Progenitor cell of endocrine pancreas (in vitro differentiated cells): ENCODE measurements around the gene RNF152. TPM values are rescaled to one million over a fixed set of nuclear protein-coding genes. Genes with fewer than 3 reads are reported as not detected.
A peak's percentile ranks its signal among the peaks of the same experiment; 100 is the strongest.

Experiments
- DNase-seq: peaks from one replicate; pipeline ENCODE4 v3.0.0; 2021; ENCODE audit warnings: low spot score; ENCODE audit not compliant: unreplicated experiment
- H3K27ac Mint-ChIP-seq: 2 replicates; pipeline ENCODE4 v1.8.0; 2021; ENCODE audit warnings: mild to moderate bottlenecking, moderate library complexity, mixed read lengths
- H3K27me3 Mint-ChIP-seq: 2 replicates; pipeline ENCODE4 v1.8.0; 2021; ENCODE audit warnings: mixed read lengths
- H3K36me3 Mint-ChIP-seq: 2 replicates; pipeline ENCODE4 v1.8.0; 2022; ENCODE audit warnings: mixed read lengths; ENCODE audit not compliant: insufficient read depth
- H3K4me1 Mint-ChIP-seq: 2 replicates; pipeline ENCODE4 v1.8.0; 2021; ENCODE audit warnings: low read depth, mixed read lengths
- H3K4me3 Mint-ChIP-seq: 2 replicates; pipeline ENCODE4 v1.8.0; 2021; ENCODE audit warnings: low read depth, mild to moderate bottlenecking, moderate library complexity, mixed read lengths
- H3K9me3 Mint-ChIP-seq: 2 replicates; pipeline ENCODE4 v1.8.0; 2021; ENCODE audit warnings: low read depth, mixed read lengths
- total RNA-seq: library from RNA; stranded (reverse); gene quantifications from 2 replicates; pipeline ENCODE4 v1.2.1, GENCODE V29; 2021
- TF ChIP-seq, protein P1 (sequence below): fragments of 200-600 bp; sonication (generic); IDR thresholded peaks from one replicate; pipeline ENCODE4 v1.5.0; 2021; ENCODE audit warnings: antibody characterized with exemption, mild to moderate bottlenecking; ENCODE audit not compliant: unreplicated experiment

Gene RNF152
- total RNA-seq, 1 donor from 2014 or later = 32.0 TPM

DNA sequence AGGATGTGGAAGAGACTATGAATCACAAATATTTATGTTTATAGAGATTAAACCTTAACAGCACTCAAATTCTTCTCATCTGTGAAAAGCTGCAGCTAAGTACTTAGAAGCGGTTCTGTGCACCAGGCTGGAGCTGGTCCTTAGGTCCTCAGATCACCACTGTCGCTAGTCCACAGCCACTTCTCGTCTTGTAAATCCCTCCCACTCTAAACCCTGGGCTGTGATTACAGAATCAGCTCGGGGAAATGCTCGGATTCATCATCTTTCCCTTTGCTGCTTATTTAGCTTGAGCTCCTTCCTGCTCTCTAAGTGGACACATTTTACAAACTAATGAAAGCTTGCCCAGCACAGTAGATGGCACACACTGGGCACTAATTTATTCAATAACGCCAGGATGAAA lies 61.7 kb downstream of the RNF152 start:
- Mint-ChIP-seq H3K4me1 (peaks cover 34% of the 10 kb centered on the region), H3K9me3 (peaks cover 4% of the 10 kb centered on the region), H3K27ac (no peak overlapping the region), H3K36me3 (peaks cover 12% of the 10 kb centered on the region), H3K27me3 (no peaks in the 10 kb centered on the region), H3K4me3 (no peak overlapping the region)
- DNase-seq = no peak
- TF ChIP-seq, protein P1, sequence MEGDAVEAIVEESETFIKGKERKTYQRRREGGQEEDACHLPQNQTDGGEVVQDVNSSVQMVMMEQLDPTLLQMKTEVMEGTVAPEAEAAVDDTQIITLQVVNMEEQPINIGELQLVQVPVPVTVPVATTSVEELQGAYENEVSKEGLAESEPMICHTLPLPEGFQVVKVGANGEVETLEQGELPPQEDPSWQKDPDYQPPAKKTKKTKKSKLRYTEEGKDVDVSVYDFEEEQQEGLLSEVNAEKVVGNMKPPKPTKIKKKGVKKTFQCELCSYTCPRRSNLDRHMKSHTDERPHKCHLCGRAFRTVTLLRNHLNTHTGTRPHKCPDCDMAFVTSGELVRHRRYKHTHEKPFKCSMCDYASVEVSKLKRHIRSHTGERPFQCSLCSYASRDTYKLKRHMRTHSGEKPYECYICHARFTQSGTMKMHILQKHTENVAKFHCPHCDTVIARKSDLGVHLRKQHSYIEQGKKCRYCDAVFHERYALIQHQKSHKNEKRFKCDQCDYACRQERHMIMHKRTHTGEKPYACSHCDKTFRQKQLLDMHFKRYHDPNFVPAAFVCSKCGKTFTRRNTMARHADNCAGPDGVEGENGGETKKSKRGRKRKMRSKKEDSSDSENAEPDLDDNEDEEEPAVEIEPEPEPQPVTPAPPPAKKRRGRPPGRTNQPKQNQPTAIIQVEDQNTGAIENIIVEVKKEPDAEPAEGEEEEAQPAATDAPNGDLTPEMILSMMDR = no peak

DNA sequence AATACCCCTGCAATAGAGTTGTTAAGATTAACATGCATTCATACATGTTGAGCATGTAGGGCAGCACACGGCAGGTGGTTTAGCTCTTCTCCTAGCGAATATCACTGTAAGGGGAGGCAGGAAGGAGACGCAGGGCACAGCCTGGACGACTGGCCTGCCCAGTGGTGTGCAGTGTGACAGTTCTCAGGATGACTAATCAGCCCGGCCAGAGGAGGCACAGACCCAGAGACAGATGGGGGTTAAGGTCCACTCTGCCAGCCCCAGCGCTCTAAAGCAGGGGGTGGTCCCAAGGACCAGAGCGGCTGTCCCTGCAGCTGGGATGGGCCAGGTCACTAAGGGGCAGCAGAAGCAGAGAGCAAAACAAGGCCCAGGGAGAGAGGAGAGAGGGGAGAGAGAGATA lies 63.7 kb downstream of the RNF152 start:
- Mint-ChIP-seq H3K4me1 (peaks cover 52% of the 10 kb centered on the region), H3K36me3 (peaks cover 3% of the 10 kb centered on the region), H3K27ac (peak overlapping the region; percentile 66), H3K9me3 (no peaks in the 10 kb centered on the region), H3K27me3 (no peaks in the 10 kb centered on the region), H3K4me3 (no peak overlapping the region)
- DNase-seq = no peak
- TF ChIP-seq, protein P1 = no peak

DNA sequence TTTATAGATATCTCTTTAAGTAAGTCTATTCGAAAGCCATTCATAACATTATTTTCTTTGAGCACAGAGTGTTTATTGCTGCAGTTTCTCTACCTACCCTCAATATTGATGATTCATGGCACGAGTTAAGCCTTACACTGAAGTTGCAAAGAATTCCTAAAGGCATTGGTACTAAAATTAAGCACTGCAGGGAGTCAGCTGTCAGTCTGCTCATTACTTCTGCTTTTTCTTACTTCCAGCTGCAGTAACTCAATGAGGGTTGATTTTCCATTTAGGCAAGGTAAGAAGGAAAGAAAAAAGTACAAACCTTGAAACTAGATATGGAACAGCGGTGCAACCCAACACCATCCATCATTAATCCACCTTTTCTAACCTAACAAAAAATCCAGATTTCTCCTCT lies 65.2 kb downstream of the RNF152 start:
- H3K4me1 Mint-ChIP-seq = peaks cover 51% of the 10 kb centered on the region
- no peak overlapping the region for H3K27ac Mint-ChIP-seq
- no peak for DNase-seq
- TF ChIP-seq, protein P1 = no peak
- no peaks in the 10 kb centered on the region for H3K9me3 Mint-ChIP-seq
- H3K4me3 Mint-ChIP-seq = no peak overlapping the region
- H3K27me3 Mint-ChIP-seq = no peaks in the 10 kb centered on the region
- H3K36me3 Mint-ChIP-seq = peaks cover 4% of the 10 kb centered on the region

DNA sequence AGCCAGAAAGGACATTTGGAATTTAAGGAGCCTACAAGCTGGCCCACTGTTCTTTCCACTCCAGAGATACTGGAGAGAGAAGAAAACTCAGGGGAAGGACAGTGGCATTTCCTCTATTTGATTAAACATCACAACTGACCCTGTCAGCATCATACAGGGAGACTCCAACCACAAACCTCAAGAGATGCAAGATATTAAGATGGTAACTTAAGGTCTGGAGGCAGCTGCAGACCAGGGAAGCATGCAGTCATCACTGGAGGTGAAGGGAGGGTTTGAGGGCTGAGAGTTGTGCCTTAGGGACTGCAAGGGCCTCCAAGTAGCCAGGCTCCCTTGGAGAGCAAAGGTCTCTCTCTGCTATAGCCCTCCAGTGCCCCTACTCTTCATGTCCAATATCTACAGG lies 67.4 kb downstream of the RNF152 start:
- Mint-ChIP-seq H3K36me3 (peaks cover 9% of the 10 kb centered on the region), H3K4me1 (peaks cover 48% of the 10 kb centered on the region), H3K27ac (no peak overlapping the region), H3K4me3 (no peak overlapping the region), H3K9me3 (no peaks in the 10 kb centered on the region), H3K27me3 (no peaks in the 10 kb centered on the region)
- TF ChIP-seq, protein P1 = no peak
- no peak for DNase-seq

DNA sequence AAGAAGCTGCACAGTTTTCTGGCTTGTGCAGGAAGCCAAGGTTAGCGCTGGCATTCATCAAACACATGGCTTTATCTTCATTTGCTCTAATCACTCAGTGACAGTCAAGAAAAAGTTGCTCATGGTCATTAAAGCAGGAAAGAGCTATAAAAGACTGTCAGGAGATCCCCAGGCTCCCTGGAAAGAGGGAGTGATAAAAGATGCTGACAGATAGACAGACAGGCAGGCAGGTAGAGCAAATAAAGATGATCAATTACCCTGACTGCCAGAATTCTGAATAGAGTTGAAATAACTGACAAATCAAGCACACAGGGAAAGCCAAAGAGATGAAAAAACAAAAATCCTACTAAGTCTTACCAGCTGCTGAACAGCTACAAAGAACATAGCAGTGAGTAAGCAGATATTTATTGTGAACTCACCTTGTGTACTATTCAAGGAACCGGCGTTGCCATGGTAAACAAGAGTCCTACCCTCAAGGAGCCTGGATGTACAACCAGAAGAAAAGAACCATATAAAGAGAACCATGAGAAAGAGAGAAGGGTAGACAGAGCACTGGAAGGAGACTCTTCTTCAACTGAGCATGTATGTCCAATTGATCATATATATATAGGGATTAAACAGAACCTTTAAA lies 68.0 kb downstream of the RNF152 start:
- TF ChIP-seq, protein P1 = no peak
- H3K36me3 Mint-ChIP-seq = peaks cover 10% of the 10 kb centered on the region
- peaks cover 48% of the 10 kb centered on the region for H3K4me1 Mint-ChIP-seq
- no peaks in the 10 kb centered on the region for H3K27me3 Mint-ChIP-seq
- H3K4me3 Mint-ChIP-seq = no peak overlapping the region
- H3K9me3 Mint-ChIP-seq = no peaks in the 10 kb centered on the region
- DNase-seq = no peak
- H3K27ac Mint-ChIP-seq = no peak overlapping the region
